Pancreas (tissue), 10 donors: Measurements from ENCODE around the gene SPEM2. TPM values are rescaled to one million over a fixed set of nuclear protein-coding genes. Genes with fewer than 3 reads are reported as not detected.

Source experiments
- ATAC-seq, 4 donors: fragments of 200-7000 bp; cut with Tn5 transposase; one replicate each; pipeline versions ENCODE4 v1.8.0 to v1.9.1; 2020; ENCODE audit warnings: mild to moderate bottlenecking in 4 of 4, moderate library complexity in 4 of 4
- DNase-seq, 6 donors: peaks; one replicate each; pipeline ENCODE4 v3.0.0-alpha.2; 2020
- FAIRE-seq: peaks from 2 replicates; lab custom pipeline; 2012; peaks lifted over from hg19 to GRCh38; lab: Jason Lieb, UNC
- H3K27ac ChIP-seq, 4 donors: fragments of 200-600 bp; sonication (generic); 1 replicate in 3 of 4; 2 replicates in 1 of 4; pipeline versions ENCODE4 v1.5.0 to v1.8.0; 2020
- H3K27me3 ChIP-seq, 4 donors: fragments of 200-600 bp; one replicate each; pipeline ENCODE4 v1.8.0; 2021
- H3K36me3 ChIP-seq, 3 donors: fragments of 200-600 bp; sonication (generic) in 1 of 3; one replicate each; pipeline versions ENCODE4 v1.5.0 to v1.8.0; 2020 to 2021
- H3K4me1 ChIP-seq, 3 donors: fragments of 200-600 bp; one replicate each; pipeline ENCODE4 v1.8.0; 2021
- H3K4me3 ChIP-seq, 4 donors: fragments of 200-600 bp; sonication (generic) in 2 of 4; one replicate each; pipeline versions ENCODE4 v1.5.0 to v1.8.0; 2020 to 2021
- H3K9me3 ChIP-seq, 4 donors: fragments of 200-600 bp; one replicate each; pipeline ENCODE4 v1.8.0; 2021
- CTCF ChIP-seq, 4 donors: fragments of 200-600 bp; sonication (generic) in 3 of 4; IDR thresholded peaks; one replicate each; pipeline versions ENCODE4 v1.5.0 to v1.8.0; 2021; ENCODE audit warnings: antibody characterized with exemption in 4 of 4
- WGBS, 2 donors: extraction: QIAGEN DNeasy Blood & Tissue Kit; methylation state at CpG; one replicate each; pipeline ENCODE4 v1.1.7; 2013; 5-methylcytosine and 5-hydroxymethylcytosine counted together
- intact Hi-C, 3 donors: fragments of 100-400 bp; cut with DNase I; formaldehyde crosslinking; loops; one replicate each; pipeline versions ENCODE4 v1.11.1 to v1.14.2; 2022
- polyA plus RNA-seq, 2 donors: library from polyadenylated mRNA; stranded (reverse); fragments of 200-250 nt; gene quantifications; one replicate each; pipeline ENCODE4 v1.2.3, GENCODE V29; 2013
- total RNA-seq, 6 donors: library from RNA; stranded (reverse); fragmentation: NEBNext Ultra II Directional in 4 of 6; extraction: Animal tissue kit (Norgen Biotek cat#: 25700) in 4 of 6; gene quantifications; one replicate each; pipeline versions ENCODE4 v1.2.1 to v1.2.4, GENCODE V29; 2021 to 2023
- donor health status: healthy with polysubstance abuse.
- donor health status: DM: no; HTN: no; CAD: no; lungs with moderate emphysema.
- donor health status: DM: no; HTN: no; CAD: no.
- donor health status: control.
- donor health status: control.
- donor health status: Bipolar disorder and iron deficiency.
- donor health status: DM: yes; HTN: yes; CAD: no.
- donor health status: DM: no; HTN: no; CAD: no.
- donor health status: DM: no; HTN: no; CAD: no.
- donor health status: DM: yes; HTN: yes; CAD: no.

The SPEM2 gene
- total and polyA plus RNA-seq, 8 donors = not detected

- H3K27me3 ChIP-seq = no peaks in the 10 kb centered on the region
- no peak overlapping the region for H3K27ac ChIP-seq
- TF ChIP-seq CTCF (IDR thresholded peaks at IDR 0.05) = no peak
- WGBS, 2 donors = 86 to 87% methylated on average over 19 of the region's 19 CpGs
- intact Hi-C loops = no loop called here
- no peak overlapping the region for H3K4me3 ChIP-seq
- no peak for DNase-seq
- no peaks in the 10 kb centered on the region for H3K9me3 ChIP-seq
- peaks cover 0 to 7% (median 0%) of the 10 kb centered on the region in 3 donors for H3K4me1 ChIP-seq
- H3K36me3 ChIP-seq = peaks cover 0 to 10% (median 0%) of the 10 kb centered on the region in 3 donors
- no peak for FAIRE-seq
- no peak for ATAC-seq
Observed at GRCh38 chr17:7389924-7390910, 35.2 kb upstream of the SPEM2 start.

GRCh38 chr17:7391307-7391706 lies 34.1 kb upstream of the SPEM2 start:
- Histone ChIP-seq H3K27ac (no peak overlapping the region), H3K36me3 (peaks cover 0 to 10% (median 0%) of the 10 kb centered on the region in 3 donors), H3K9me3 (no peaks in the 10 kb centered on the region), H3K27me3 (no peaks in the 10 kb centered on the region), H3K4me1 (peaks cover 0 to 9% (median 0%) of the 10 kb centered on the region in 3 donors), H3K4me3 (no peak overlapping the region)
- no peak for TF ChIP-seq CTCF (IDR thresholded peaks at IDR 0.05)
- no peak for DNase-seq
- no peak for FAIRE-seq
- WGBS, 2 donors = 73 to 76% methylated on average over 2 of the region's 2 CpGs
- intact Hi-C loops = no loop called here
- no peak for ATAC-seq

GRCh38 chr17:7392696-7393612 lies 32.5 kb upstream of the SPEM2 start:
- Histone ChIP-seq H3K27ac (no peak overlapping the region), H3K4me3 (peak overlapping the region in 2 of 4 donors; percentile 63 to 69), H3K4me1 (peaks cover 0 to 9% (median 0%) of the 10 kb centered on the region in 3 donors), H3K27me3 (no peaks in the 10 kb centered on the region), H3K9me3 (no peaks in the 10 kb centered on the region), H3K36me3 (peaks cover 0 to 10% (median 0%) of the 10 kb centered on the region in 3 donors)
- FAIRE-seq (no peak), ATAC-seq (no peak), DNase-seq (peak in 3 of 6 donors; percentile 19 to 77 (median 51))
- intact Hi-C loops = no loop called here
- no peak for TF ChIP-seq CTCF (IDR thresholded peaks at IDR 0.05)
- 79 to 82% methylated on average over 41 to 42 of the region's 42 CpGs for WGBS, 2 donors

- 10 to 11% methylated on average over 39 to 48 of the region's 48 CpGs for WGBS, 2 donors
- peak in 2 of 6 donors; percentile 51 to 75 for DNase-seq
- peak; percentile 10 to 41 (median 28) for ATAC-seq
Observed at GRCh38 chr17:7393613-7394451, 31.6 kb upstream of the SPEM2 start.

More at GRCh38 chr17:7393613-7394451, 31.6 kb upstream of the SPEM2 start:
- peaks cover 0 to 8% (median 0%) of the 10 kb centered on the region in 3 donors for H3K36me3 ChIP-seq
- no peaks in the 10 kb centered on the region for H3K9me3 ChIP-seq
- peak overlapping the region; percentile 85 to 94 (median 91) for H3K27ac ChIP-seq
- no peak for TF ChIP-seq CTCF (IDR thresholded peaks at IDR 0.05)
- H3K27me3 ChIP-seq = no peaks in the 10 kb centered on the region
- H3K4me1 ChIP-seq = peaks cover 0 to 9% (median 0%) of the 10 kb centered on the region in 3 donors
- FAIRE-seq = no peak
- intact Hi-C loops = no loop called here
- H3K4me3 ChIP-seq = peak overlapping the region; percentile 63 to 82 (median 71)
